Loucy (cell line): Measurements from ENCODE around the gene GTSE1.

Source experiments
- CTCF ChIP-seq: fragments of 200-600 bp; sonication (generic); conservative IDR thresholded peaks from 2 replicates; pipeline ENCODE4 v1.5.1; 2014; ENCODE audit warnings: mild to moderate bottlenecking, antibody characterized with exemption, low read length
- EZH2phosphoT487 ChIP-seq: fragments of 200-600 bp; IDR thresholded peaks from 2 replicates; pipeline ENCODE4 v1.6.1; 2018; ENCODE audit warnings: antibody characterized with exemption, mild to moderate bottlenecking, moderate library complexity, borderline replicate concordance

- no peak for TF ChIP-seq CTCF
- no peak for TF ChIP-seq EZH2phosphoT487
These were observed 77.4 kb downstream of the GTSE1 start for GRCh38 chr22:46373921-46374662.
